Fibroblast of the aortic adventitia (primary cell): Measurements from ENCODE around the gene RASGRF2. TPM values are rescaled to one million over a fixed set of nuclear protein-coding genes. Genes with fewer than 3 reads are reported as not detected.

ENCODE experiments used
- DNase-seq: peaks from one replicate; pipeline ENCODE4 v3.0.0-alpha.2; 2010; ENCODE audit warnings: low read depth
- H3K4me3 ChIP-seq: 2 replicates; pipeline ENCODE4 v1.5.1; 2011; ENCODE audit warnings: low read depth, mild to moderate bottlenecking, control low read depth, low read length, moderate library complexity
- CTCF ChIP-seq: IDR thresholded peaks from 2 replicates; pipeline ENCODE4 v1.5.1; 2011; ENCODE audit warnings: mild to moderate bottlenecking, low read length, control low read depth, inconsistent platforms; ENCODE audit not compliant: insufficient read depth
- total RNA-seq: library from RNA; depleted of rRNA; stranded (reverse); fragments of >200 nt; gene quantifications from 2 replicates; pipeline ENCODE4 v1.2.3, GENCODE V29; 2012; ENCODE audit warnings: low replicate concordance

Gene RASGRF2
- total RNA-seq, 1 donor, result 3.3 TPM

DNA sequence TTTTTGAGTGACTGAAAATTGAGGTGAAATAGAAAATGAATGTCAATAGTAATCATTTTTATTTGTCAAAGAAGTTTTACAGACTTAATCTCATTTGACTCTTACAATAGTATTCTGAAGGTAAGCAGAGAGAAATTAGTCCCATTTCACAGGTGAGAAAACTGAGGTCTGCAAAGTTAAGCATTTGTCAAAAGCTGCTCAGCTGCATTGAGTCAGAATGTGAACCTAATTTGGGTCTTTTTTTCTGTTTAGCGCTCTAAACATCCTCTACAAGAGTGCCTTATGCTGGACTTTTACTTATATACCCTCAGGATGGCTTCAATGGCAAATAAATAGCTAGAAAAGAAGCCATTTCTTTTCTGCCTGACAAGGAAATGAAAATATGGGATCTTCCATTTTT lies 135.7 kb downstream of the RASGRF2 start:
- no peak for TF ChIP-seq CTCF
- H3K4me3 ChIP-seq, result no peak overlapping the region
- DNase-seq, result no peak

GRCh38 chr5:81097713-81098112 lies 137.6 kb downstream of the RASGRF2 start:
- no peak for TF ChIP-seq CTCF
- H3K4me3 ChIP-seq, result no peak overlapping the region
- DNase-seq, result no peak

DNA sequence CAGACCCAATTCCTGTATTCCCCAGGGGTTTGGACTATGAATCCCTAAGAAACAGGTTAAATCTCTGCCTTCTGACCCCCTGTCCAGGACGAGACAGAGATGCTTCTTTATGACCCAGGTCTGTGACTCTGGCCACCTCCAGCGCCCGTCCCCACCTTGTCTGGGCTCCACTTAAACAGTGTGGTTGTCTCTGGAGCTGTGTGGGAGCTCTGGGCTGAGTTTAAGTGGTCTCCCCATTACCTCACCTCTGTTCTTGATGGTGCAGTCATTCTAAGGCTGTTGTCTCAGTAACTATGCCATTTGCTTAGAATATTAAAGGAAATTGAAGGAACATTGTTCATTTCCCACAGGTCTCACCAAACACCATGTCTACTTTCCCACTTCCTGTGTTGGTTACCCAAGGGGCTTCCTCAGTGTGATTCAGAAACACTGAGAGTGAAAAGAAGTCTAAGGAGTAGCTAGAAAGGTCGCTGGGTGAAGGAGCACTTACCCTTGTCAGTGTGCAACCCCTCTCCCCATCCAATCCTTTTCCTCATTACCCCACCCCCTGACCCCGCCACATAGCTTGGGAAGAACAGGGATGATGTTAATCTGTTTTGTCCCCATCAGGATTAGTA lies 145.2 kb downstream of the RASGRF2 start:
- DNase-seq, result no peak
- no peak overlapping the region for H3K4me3 ChIP-seq
- TF ChIP-seq CTCF, result no peak

DNA sequence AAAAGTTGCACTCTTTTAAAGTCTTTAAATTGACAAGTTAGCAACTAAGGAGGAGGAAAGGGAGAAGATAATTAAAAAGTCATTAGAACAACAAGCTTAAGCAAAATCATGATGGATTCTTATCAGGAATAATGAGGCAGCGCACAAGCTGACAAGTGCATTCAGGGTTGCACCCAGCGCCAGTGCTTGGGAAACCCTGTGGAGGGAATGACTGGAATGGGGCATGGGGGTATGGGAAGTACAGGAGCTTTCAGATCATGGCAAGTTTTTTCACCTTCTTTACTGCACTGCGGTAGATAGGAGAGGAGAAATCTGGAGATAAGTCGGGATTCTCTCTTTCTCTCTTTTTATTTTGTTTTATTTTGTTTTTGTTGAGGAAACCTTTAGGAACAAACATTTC lies 155.1 kb downstream of the RASGRF2 start:
- H3K4me3 ChIP-seq, result no peak overlapping the region
- no peak for TF ChIP-seq CTCF
- DNase-seq, result no peak

- DNase-seq, result no peak
- TF ChIP-seq CTCF, result no peak
- H3K4me3 ChIP-seq, result no peak overlapping the region
Measured at GRCh38 chr5:81117566-81117965, 157.4 kb downstream of the RASGRF2 start.

DNA sequence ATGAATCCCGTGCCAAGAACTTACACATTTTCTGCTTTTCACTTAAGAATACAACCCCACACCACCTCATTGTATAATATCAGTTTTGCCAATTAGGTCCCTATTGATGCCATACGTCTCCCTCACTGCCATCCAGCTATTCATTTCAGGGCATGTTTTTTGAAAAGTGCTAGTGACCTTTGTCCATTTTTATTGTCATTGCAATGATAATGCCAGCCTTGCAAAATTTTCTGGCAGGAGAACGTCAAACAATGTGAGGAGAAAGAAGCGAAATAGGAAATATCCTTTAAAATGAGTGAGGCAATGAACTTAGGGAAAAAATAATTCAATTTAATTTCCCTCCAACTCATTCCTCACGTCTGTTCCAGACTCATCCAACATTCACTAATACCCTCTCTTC lies 161.1 kb downstream of the RASGRF2 start:
- no peak for DNase-seq
- H3K4me3 ChIP-seq, result no peak overlapping the region

More for the DNA sequence above, 161.1 kb downstream of the RASGRF2 start:
- no peak for TF ChIP-seq CTCF
